Right hindlimb (tissue), 1 donor: ENCODE data around the gene LINGO1.

Source experiments
- DNase-seq: peaks from one replicate; pipeline ENCODE4 v3.0.0-alpha.2; 2018

LINGO1 gene

GRCh38 chr15:77568014-77568972, 64.4 kb downstream of the LINGO1 start:
- DNase-seq, result no peak

- DNase-seq, result no peak
Measured at GRCh38 chr15:77567202-77567601, 65.5 kb downstream of the LINGO1 start.

DNA sequence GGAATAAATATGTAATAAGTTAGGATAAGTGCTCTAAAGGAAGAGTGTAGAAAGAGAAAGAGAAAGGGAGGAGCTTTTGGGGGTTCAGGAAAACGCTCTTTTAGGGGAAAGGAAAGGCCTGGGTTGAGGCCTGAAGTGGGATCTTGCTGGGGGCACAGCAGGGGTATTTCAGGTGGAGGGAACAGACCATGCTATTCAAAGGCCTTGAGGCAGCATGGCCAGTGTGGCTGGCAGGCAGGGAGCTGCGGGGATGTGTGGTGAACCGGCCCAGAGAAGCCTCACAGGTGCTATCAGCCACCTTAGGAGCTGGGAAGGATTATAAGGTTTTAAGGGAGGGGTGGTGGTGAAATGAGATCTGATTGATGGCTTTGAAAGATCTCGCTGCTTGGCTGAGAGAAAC, 66.6 kb downstream of the LINGO1 start:
- DNase-seq, result no peak

GRCh38 chr15:77565378-77565915, 67.3 kb downstream of the LINGO1 start:
- no peak for DNase-seq

DNA sequence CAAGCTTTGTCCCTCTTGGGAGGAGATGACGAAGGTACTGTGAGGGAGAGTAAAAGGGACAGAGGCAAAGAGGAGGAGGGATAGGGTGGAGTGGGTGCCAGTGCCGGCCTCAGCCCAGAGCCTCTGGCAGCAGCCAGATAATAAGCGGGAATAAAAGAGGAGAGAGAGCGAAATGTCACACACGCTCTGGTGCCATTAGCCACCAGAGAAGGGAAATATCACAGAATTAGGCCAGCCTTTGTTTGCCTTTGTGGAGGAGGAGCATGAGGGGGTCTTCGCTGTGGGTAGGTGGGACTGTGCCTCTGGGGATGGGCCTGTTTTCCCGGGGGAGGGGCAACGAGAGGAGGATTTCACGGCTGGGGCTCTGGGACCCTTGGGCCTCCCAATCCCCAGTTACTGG, 67.8 kb downstream of the LINGO1 start:
- DNase-seq, result no peak

GRCh38 chr15:77564341-77564740, 68.4 kb downstream of the LINGO1 start:
- no peak for DNase-seq

DNA sequence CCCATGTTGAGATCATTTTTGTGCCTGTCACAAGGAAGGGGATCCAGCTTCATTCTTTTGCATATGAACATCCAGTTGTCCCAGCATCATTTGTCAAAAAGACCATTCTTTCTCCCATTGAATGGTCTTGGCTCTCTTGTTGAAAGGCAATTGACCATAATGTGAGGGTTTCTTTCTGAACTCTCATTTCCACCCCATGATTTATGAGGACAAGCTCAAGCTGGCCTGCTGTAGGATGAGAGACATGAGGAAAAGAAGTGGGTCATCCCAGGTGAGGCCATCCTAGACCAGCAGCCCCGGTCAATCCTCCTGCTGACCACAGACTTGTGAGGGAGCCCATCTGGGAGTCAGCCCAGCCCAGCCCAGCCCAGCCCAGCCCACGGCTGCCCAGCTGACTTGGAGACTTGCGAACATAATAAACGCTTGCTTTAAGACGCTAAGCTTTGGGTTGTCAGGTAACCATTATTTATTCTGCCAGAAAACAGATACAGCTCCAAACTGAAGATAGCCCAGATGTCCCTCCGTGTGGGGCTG, 69.0 kb downstream of the LINGO1 start:
- DNase-seq, result no peak
